KMS-11 (cell line): ENCODE results near the gene CBX6.

Experiments used
- H2AFZ ChIP-seq: fragments of 200-600 bp; sonication (generic); 2 replicates; pipeline ENCODE4 v1.6.1; 2016; ENCODE audit warnings: antibody characterized with exemption, mixed run types, low read depth
- H3K27ac ChIP-seq: fragments of 200-600 bp; sonication (generic); 2 replicates; pipeline ENCODE4 v1.6.1; 2016; ENCODE audit warnings: mild to moderate bottlenecking, mixed run types
- H3K27me3 ChIP-seq: fragments of 200-600 bp; sonication (generic); 2 replicates; pipeline ENCODE4 v1.6.1; 2017; ENCODE audit warnings: mild to moderate bottlenecking, low read depth, mixed run types, moderate library complexity; ENCODE audit not compliant: insufficient read depth
- H3K36me3 ChIP-seq: fragments of 200-600 bp; sonication (generic); 2 replicates; pipeline ENCODE4 v1.6.1; 2017; ENCODE audit warnings: mild to moderate bottlenecking, mixed run types; ENCODE audit not compliant: insufficient read depth
- H3K4me1 ChIP-seq: fragments of 200-600 bp; sonication (generic); 2 replicates; pipeline ENCODE4 v1.6.1; 2016; ENCODE audit warnings: mild to moderate bottlenecking, low read depth, mixed run types; ENCODE audit not compliant: poor library complexity, severe bottlenecking
- H3K4me2 ChIP-seq: fragments of 200-600 bp; sonication (generic); 2 replicates; pipeline ENCODE4 v1.7.0; 2016; ENCODE audit warnings: mild to moderate bottlenecking, mixed run types
- H3K4me3 ChIP-seq: fragments of 200-600 bp; sonication (generic); IDR thresholded peaks from 2 replicates; pipeline ENCODE4 v1.6.1; 2017; ENCODE audit warnings: low read depth, low read length, mixed read lengths; ENCODE audit not compliant: insufficient read depth
- H3K79me2 ChIP-seq: fragments of 200-600 bp; sonication (generic); 2 replicates; pipeline ENCODE4 v1.6.1; 2016; ENCODE audit warnings: low read depth, mixed run types; ENCODE audit not compliant: insufficient read depth
- H3K9ac ChIP-seq: fragments of 200-600 bp; sonication (generic); 2 replicates; pipeline ENCODE4 v1.6.1; 2016; ENCODE audit warnings: mild to moderate bottlenecking, mixed run types
- H4K20me1 ChIP-seq: fragments of 200-600 bp; sonication (generic); 2 replicates; pipeline ENCODE4 v1.6.1; 2016; ENCODE audit warnings: mild to moderate bottlenecking, mixed run types; ENCODE audit not compliant: insufficient read depth
- TF ChIP-seq, protein P1 (sequence below): fragments of 200-600 bp; sonication (generic); conservative IDR thresholded peaks from 2 replicates; pipeline ENCODE4 v1.6.1; 2017; ENCODE audit warnings: low read depth, mild to moderate bottlenecking, antibody characterized with exemption, low read length, moderate library complexity, mixed read lengths

CBX6 gene

DNA sequence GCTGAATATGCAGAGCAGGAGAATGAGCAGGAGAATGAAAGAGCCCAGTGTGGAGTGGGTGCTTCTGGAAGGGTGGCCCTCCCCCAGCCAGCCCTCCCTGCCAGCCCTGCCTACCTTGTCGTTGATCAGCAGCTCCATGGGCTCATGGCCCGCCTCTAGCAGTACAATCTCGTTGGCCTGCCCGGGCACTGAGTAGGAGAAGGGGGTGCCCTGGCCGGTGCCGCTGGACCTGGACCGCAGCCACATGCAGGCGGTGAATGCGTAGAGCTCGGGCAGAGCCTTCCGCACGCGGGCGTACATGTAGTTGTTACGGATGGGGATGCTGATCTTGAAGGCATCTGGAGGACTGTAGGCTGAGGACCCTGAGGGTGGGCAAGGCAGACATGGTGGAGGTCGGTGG is 45.6 kb downstream of the CBX6 start:
- Histone ChIP-seq H3K9ac (no peak overlapping the region), H3K4me2 (no peak overlapping the region), H3K79me2 (no peaks in the 10 kb centered on the region), H4K20me1 (no peaks in the 10 kb centered on the region), H3K27ac (no peak overlapping the region), H3K4me1 (no peaks in the 10 kb centered on the region), H3K36me3 (no peaks in the 10 kb centered on the region), H3K4me3 (no peak overlapping the region), H3K27me3 (peaks cover 63% of the 10 kb centered on the region), H2AFZ (no peak overlapping the region)
- TF ChIP-seq, protein P1, sequence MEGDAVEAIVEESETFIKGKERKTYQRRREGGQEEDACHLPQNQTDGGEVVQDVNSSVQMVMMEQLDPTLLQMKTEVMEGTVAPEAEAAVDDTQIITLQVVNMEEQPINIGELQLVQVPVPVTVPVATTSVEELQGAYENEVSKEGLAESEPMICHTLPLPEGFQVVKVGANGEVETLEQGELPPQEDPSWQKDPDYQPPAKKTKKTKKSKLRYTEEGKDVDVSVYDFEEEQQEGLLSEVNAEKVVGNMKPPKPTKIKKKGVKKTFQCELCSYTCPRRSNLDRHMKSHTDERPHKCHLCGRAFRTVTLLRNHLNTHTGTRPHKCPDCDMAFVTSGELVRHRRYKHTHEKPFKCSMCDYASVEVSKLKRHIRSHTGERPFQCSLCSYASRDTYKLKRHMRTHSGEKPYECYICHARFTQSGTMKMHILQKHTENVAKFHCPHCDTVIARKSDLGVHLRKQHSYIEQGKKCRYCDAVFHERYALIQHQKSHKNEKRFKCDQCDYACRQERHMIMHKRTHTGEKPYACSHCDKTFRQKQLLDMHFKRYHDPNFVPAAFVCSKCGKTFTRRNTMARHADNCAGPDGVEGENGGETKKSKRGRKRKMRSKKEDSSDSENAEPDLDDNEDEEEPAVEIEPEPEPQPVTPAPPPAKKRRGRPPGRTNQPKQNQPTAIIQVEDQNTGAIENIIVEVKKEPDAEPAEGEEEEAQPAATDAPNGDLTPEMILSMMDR, result no peak

DNA sequence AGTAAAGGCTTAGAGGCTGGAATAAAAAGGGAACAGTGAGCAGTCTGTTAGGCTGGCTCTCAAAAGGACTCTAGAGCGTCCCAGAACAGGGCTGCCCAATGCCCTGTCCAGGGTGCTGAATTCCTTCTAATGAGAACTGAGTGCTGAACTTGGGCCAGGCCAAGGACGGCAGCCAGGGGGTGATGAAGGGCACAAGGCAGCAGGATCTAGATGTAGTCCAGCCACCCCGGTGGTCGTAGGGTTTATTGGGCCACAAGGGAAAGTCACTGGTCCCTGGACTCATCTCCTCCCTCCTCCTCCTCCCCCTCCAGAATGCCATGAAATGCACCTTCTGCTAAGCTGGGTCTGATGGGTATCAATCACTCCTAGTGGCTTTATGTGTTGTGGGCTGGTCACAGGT is 47.4 kb downstream of the CBX6 start:
- H3K79me2 ChIP-seq, result no peaks in the 10 kb centered on the region
- no peak overlapping the region for H3K4me3 ChIP-seq
- TF ChIP-seq, protein P1, result peak; percentile 55
- no peaks in the 10 kb centered on the region for H4K20me1 ChIP-seq
- H3K4me2 ChIP-seq, result no peak overlapping the region
- no peak overlapping the region for H2AFZ ChIP-seq
- H3K36me3 ChIP-seq, result no peaks in the 10 kb centered on the region
- no peaks in the 10 kb centered on the region for H3K4me1 ChIP-seq
- no peak overlapping the region for H3K9ac ChIP-seq
- H3K27ac ChIP-seq, result no peak overlapping the region
- H3K27me3 ChIP-seq, result peaks cover 62% of the 10 kb centered on the region

DNA sequence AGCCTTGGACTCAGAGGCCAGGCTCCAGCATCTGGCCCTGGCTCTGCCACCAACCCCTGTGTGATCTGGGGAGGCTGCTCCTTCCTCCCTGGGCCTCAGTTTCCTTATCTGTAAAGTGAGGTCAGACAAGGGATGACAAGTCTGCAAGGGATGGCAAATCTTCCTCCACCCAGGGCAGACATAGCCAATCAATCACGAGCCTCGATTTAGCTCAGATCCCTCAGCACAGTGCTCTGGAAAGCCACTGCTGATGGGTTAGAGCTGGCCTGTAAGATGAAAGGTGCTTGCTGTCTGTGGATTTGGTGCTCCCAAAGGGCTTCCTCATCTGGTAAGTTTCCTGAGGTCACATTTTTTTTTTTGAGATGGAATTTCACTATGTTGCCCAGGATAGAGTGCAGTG is 48.4 kb downstream of the CBX6 start:
- Histone ChIP-seq H3K27me3 (peaks cover 62% of the 10 kb centered on the region), H3K9ac (no peak overlapping the region), H3K36me3 (no peaks in the 10 kb centered on the region), H3K79me2 (no peaks in the 10 kb centered on the region), H3K4me3 (no peak overlapping the region), H3K27ac (no peak overlapping the region), H2AFZ (no peak overlapping the region), H3K4me1 (no peaks in the 10 kb centered on the region), H4K20me1 (no peaks in the 10 kb centered on the region), H3K4me2 (no peak overlapping the region)
- TF ChIP-seq, protein P1, result no peak

DNA sequence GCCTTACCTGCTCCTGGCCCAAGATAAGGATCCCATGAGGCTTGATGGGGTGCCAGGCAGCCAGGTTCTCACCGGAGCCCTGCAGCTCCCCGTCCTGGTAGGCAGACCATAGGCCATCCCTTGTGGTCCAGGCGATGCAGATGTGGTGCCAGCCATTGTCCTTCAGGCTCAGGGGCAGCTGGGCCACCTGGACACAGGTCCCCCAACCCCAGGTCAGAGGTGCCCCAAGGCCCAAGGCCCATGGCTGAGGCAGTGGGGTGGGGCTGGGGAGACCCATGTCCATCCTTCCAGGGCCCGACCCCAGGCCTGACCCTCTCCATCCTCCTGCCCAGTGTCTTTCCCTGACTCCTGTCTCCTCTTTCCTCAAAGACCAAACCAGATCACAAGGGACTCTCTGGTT is 48.9 kb downstream of the CBX6 start:
- Histone ChIP-seq H4K20me1 (no peaks in the 10 kb centered on the region), H3K79me2 (no peaks in the 10 kb centered on the region), H3K27ac (no peak overlapping the region), H2AFZ (no peak overlapping the region), H3K36me3 (no peaks in the 10 kb centered on the region), H3K4me3 (no peak overlapping the region), H3K4me2 (no peak overlapping the region), H3K27me3 (peaks cover 57% of the 10 kb centered on the region), H3K9ac (no peak overlapping the region), H3K4me1 (no peaks in the 10 kb centered on the region)
- TF ChIP-seq, protein P1, result no peak
